HepG2 (cell line): ENCODE measurements around the gene RTN4RL2. TPM values are rescaled to one million over a fixed set of nuclear protein-coding genes. Genes with fewer than 3 reads are reported as not detected.
A peak's percentile ranks its signal among the peaks of the same experiment; 100 is the strongest.

Experiments
- ATAC-seq: fragments of 200-7000 bp; cut with Tn5 transposase; 3 replicates; pipeline ENCODE4 v1.9.1; 2020; ENCODE audit warnings: mild to moderate bottlenecking, moderate library complexity
- BruUV-seq: library from RNA; stranded (reverse); fragments of 400-500 nt; replicated peaks from 2 replicates; lab custom pipeline; 2021; lab: Mats Ljungman, UMichigan
- CTCF ChIA-PET: fragments of 300-600 bp; formaldehyde crosslinking; extraction: SDS; loops from one replicate; lab custom pipeline; 2021; ENCODE audit warnings: low total read pairs, inconsistent platforms, low intra/inter-chr PET ratio; lab: Yijun Ruan, JAX
- POLR2A ChIA-PET: fragments of 350-600 bp; sonication (Branson Sonifier 250); formaldehyde crosslinking; loops from one replicate; lab custom pipeline; 2020; ENCODE audit warnings: antibody characterized with exemption, inconsistent platforms; lab: Yijun Ruan, JAX
- DNase-seq: peaks from one replicate; pipeline ENCODE4 v3.0.0-alpha.2; 2015; ENCODE audit warnings: low spot score
- FAIRE-seq: peaks from 3 replicates; lab custom pipeline; 2011; peaks lifted over from hg19 to GRCh38; lab: Jason Lieb, UNC
- H2AFZ ChIP-seq: one replicate; pipeline ENCODE4 v1.6.1; 2011; ENCODE audit warnings: low read length, inconsistent platforms
- H3K27ac ChIP-seq: fragments of 300-600 bp; 3 replicates; pipeline ENCODE4 v1.8.0; 2011; ENCODE audit warnings: mixed run types, mild to moderate bottlenecking, mixed read lengths, low read length, inconsistent platforms; ENCODE audit not compliant: insufficient read depth; ENCODE audit errors: extremely low read length
- H3K27me3 ChIP-seq, 2 experiments: fragments of 200-600 bp in 1 of 2; 2 replicates in 1 of 2; 3 replicates in 1 of 2; pipeline versions ENCODE4 v1.6.0 to v1.8.0; 2011; ENCODE audit warnings: low read length in 2 of 2, mild to moderate bottlenecking in 2 of 2, moderate library complexity in 2 of 2, inconsistent platforms in 1 of 2; ENCODE audit not compliant: insufficient read depth in 2 of 2, control insufficient read depth in 1 of 2
- H3K36me3 ChIP-seq, 2 experiments: fragments of 200-600 bp in 1 of 2; replicated peaks in 1 of 2; 2 replicates in 1 of 2; 3 replicates in 1 of 2; pipeline versions ENCODE4 v1.5.1 to v1.8.0; 2011; ENCODE audit warnings: low read length in 2 of 2, inconsistent platforms in 1 of 2; ENCODE audit not compliant: insufficient read depth in 2 of 2, control insufficient read depth in 1 of 2
- H3K4me1 ChIP-seq: 2 replicates; pipeline ENCODE4 v1.5.1; 2012; ENCODE audit warnings: low read length, inconsistent platforms; ENCODE audit not compliant: insufficient read depth
- H3K4me2 ChIP-seq: 2 replicates; pipeline ENCODE4 v1.6.0; 2011; ENCODE audit warnings: low read depth, low read length, inconsistent platforms
- H3K4me3 ChIP-seq, 3 experiments: fragments of 200-600 bp in 1 of 3; sonication (generic), shearing (Covaris generic) in 1 of 3; replicated peaks in 1 of 3; 2 replicates each; pipeline ENCODE4 v1.5.1; 2011 to 2016; ENCODE audit warnings: low read length in 3 of 3, inconsistent platforms in 2 of 3, low read depth in 2 of 3, mild to moderate bottlenecking in 2 of 3, control low read depth in 1 of 3, mixed read lengths in 1 of 3; ENCODE audit not compliant: insufficient read depth in 1 of 3
- H3K79me2 ChIP-seq: one replicate; pipeline ENCODE4 v1.6.1; 2011; ENCODE audit warnings: low read length, inconsistent platforms; ENCODE audit not compliant: insufficient read depth
- H3K9ac ChIP-seq: 2 replicates; pipeline ENCODE4 v1.6.0; 2011; ENCODE audit warnings: mild to moderate bottlenecking, low read depth, low read length, inconsistent platforms; ENCODE audit not compliant: insufficient read depth
- H3K9me3 ChIP-seq: 2 replicates; pipeline ENCODE4 v1.5.1; 2012; ENCODE audit warnings: mild to moderate bottlenecking, low read length
- H4K20me1 ChIP-seq: 2 replicates; pipeline ENCODE4 v1.6.0; 2011; ENCODE audit warnings: inconsistent platforms, mild to moderate bottlenecking, low read length, moderate library complexity; ENCODE audit not compliant: insufficient read depth
- EEA1 ChIP-seq: sonication (generic); formaldehyde crosslinking; IDR thresholded peaks from 2 replicates; pipeline ENCODE4 v1.5.1; 2020; ENCODE audit warnings: mild to moderate bottlenecking, missing genetic modification reagents, borderline replicate concordance
- HNF4G ChIP-seq, 2 experiments: sonication (generic) in 1 of 2; formaldehyde crosslinking in 1 of 2; IDR thresholded peaks; 2 replicates each; pipeline versions ENCODE4 v1.4.0 to v1.6.1; 2011 to 2020; ENCODE audit warnings: borderline replicate concordance in 2 of 2, low read depth in 2 of 2, mild to moderate bottlenecking in 2 of 2, low read length in 1 of 2, missing genetic modification reagents in 1 of 2, moderate library complexity in 1 of 2
- HNRNPL ChIP-seq: fragments of 200-400 bp; formaldehyde crosslinking; IDR thresholded peaks from 2 replicates; pipeline ENCODE4 v1.6.1; 2017; ENCODE audit warnings: mild to moderate bottlenecking, low read depth, low read length
- MYC ChIP-seq: sonication (generic); formaldehyde crosslinking; IDR thresholded peaks from 2 replicates; pipeline ENCODE4 v1.9.0; 2021; ENCODE audit warnings: missing genetic modification reagents, borderline replicate concordance
- NR2C2 ChIP-seq: sonication (generic); formaldehyde crosslinking; IDR thresholded peaks from 2 replicates; pipeline ENCODE4 v1.4.0; 2020; ENCODE audit warnings: missing genetic modification reagents, mild to moderate bottlenecking, moderate library complexity, borderline replicate concordance
- SRSF1 ChIP-seq: fragments of 200-400 bp; formaldehyde crosslinking; optimal IDR thresholded peaks from 2 replicates; pipeline ENCODE3; 2017; ENCODE audit warnings: mild to moderate bottlenecking, low read depth, low read length, moderate library complexity
- TFE3 ChIP-seq: IDR thresholded peaks from 2 replicates; pipeline ENCODE4 v1.6.1; 2016
- ZFP1 ChIP-seq: IDR thresholded peaks from 2 replicates; pipeline ENCODE4 v1.6.1; 2016
- ZNF275 ChIP-seq: sonication (generic); formaldehyde crosslinking; IDR thresholded peaks from 2 replicates; pipeline ENCODE4 v1.8.0; 2022; ENCODE audit warnings: missing genetic modification reagents, mild to moderate bottlenecking, inconsistent platforms, borderline replicate concordance
- ZNF776 ChIP-seq: sonication (generic); formaldehyde crosslinking; IDR thresholded peaks from 2 replicates; pipeline ENCODE4 v1.4.0; 2020; ENCODE audit warnings: mild to moderate bottlenecking, missing genetic modification reagents
- ZNF781 ChIP-seq: sonication (generic); formaldehyde crosslinking; IDR thresholded peaks from 2 replicates; pipeline ENCODE4 v1.5.1; 2020; ENCODE audit warnings: borderline replicate concordance, mild to moderate bottlenecking, missing genetic modification reagents; ENCODE audit errors: not compliant biosample characterization
- ZNF83 ChIP-seq: sonication (generic); formaldehyde crosslinking; IDR thresholded peaks from 2 replicates; pipeline ENCODE4 v1.4.0; 2020; ENCODE audit warnings: missing genetic modification reagents, mild to moderate bottlenecking, borderline replicate concordance
- ZSCAN22 ChIP-seq: sonication (generic); formaldehyde crosslinking; IDR thresholded peaks from 2 replicates; pipeline ENCODE4 v1.4.0; 2020; ENCODE audit warnings: mild to moderate bottlenecking, missing genetic modification reagents
- WGBS: methylation state at CpG from one replicate; pipeline ENCODE4 v1.1.6; 2017; ENCODE audit warnings: low lambda C conversion rate; 5-methylcytosine and 5-hydroxymethylcytosine counted together
- in situ Hi-C: cut with HindIII; loops from 2 replicates; pipeline ENCODE4 v1.10.0; 2017; ENCODE audit warnings: low pct_unique_long_range_greater_than_20kb; ENCODE audit not compliant: extremely low pct_ligation_motif_present
- intact Hi-C: fragments of 100-400 bp; cut with micrococcal nuclease; formaldehyde crosslinking; loops from one replicate; pipeline ENCODE4 v1.10.0; 2022; ENCODE audit not compliant: unreplicated experiment
- polyA plus RNA-seq, 8 experiments: library from polyadenylated mRNA; depleted of rRNA in 3 of 8; stranded (reverse) in 7 of 8; unstranded in 1 of 8; fragments of >200 nt; fragmentation: Illumina TruSeq in 4 of 8; extraction: Trizol in 4 of 8; gene quantifications; 2 replicates each; pipeline versions ENCODE4 v1.2.1 to v1.2.3, GENCODE V29; 2011 to 2016; ENCODE audit warnings: low read depth in 4 of 8, missing spikeins in 1 of 8, mixed read lengths in 1 of 8; ENCODE audit not compliant: insufficient read depth in 1 of 8
- total RNA-seq, 5 experiments: library from RNA; depleted of rRNA; stranded (reverse); fragments of >200 nt; fragmentation: Illumina TruSeq; extraction: Trizol; gene quantifications; 2 replicates each; pipeline ENCODE4 v1.2.3, GENCODE V29; 2016; ENCODE audit warnings: low read depth in 1 of 5

The RTN4RL2 gene
- total and polyA plus RNA-seq, 2 of the 13 experiments (the other 11 are each of a cell fraction or from before 2014, with no cell fraction given), result 1.3 to 4.3 TPM

GRCh38 chr11:57513452-57513795, 53.1 kb downstream of the RTN4RL2 start:
- Histone ChIP-seq H3K4me2 (peak overlapping the region; percentile 96), H2AFZ (no peak overlapping the region), H3K9me3 (no peaks in the 10 kb centered on the region), H3K9ac (peak overlapping the region; percentile 85), H3K4me1 (peaks cover 64% of the 10 kb centered on the region), H3K36me3 (peaks cover 0 to 14% of the 10 kb centered on the region in 2 experiments; a peak in 1 of 5 replicates), H4K20me1 (no peaks in the 10 kb centered on the region), H3K27ac (peak overlapping the region; percentile 82), H3K79me2 (peaks cover 54% of the 10 kb centered on the region), H3K27me3 (no peaks in the 10 kb centered on the region), H3K4me3 (peak overlapping the region; percentile 76 to 95 (median 86))
- ATAC-seq, result no peak
- TF ChIP-seq HNRNPL (no peak), ZNF83 (CRISPR knock-in tag) (no peak), ZNF781 (no peak), TFE3 (CRISPR knock-in tag) (no peak), ZNF776 (CRISPR knock-in tag) (no peak), NR2C2 (CRISPR knock-in tag) (no peak), ZFP1 (CRISPR knock-in tag) (no peak), MYC (CRISPR knock-in tag) (no peak), SRSF1 (no peak), EEA1 (CRISPR knock-in tag) (no peak), ZSCAN22 (no peak), HNF4G (IDR thresholded peaks at IDR 0.05; ENCODE audit: borderline replicate concordance, low read depth, low read length) (no peak), HNF4G (CRISPR knock-in tag; IDR thresholded peaks at IDR 0.05; ENCODE audit: borderline replicate concordance, low read depth) (no peak), ZNF275 (CRISPR knock-in tag) (no peak)
- no peak for DNase-seq
- in situ Hi-C loops (no loop called here), intact Hi-C loops (no loop called here)
- ChIA-PET CTCF (no interaction called here), POLR2A (interaction anchor here (2.5 to 6.9 kb wide), 5 partner anchors 10 to 20 kb away, joined by 13 to 111 read pairs (median 93); partner anchors contain the start of gene TIMM10)
- no peak for FAIRE-seq
- WGBS, result 20% methylated on average over 1 of the region's 1 CpG
- BruUV-seq, result TSS peak; percentile 54
